GM06990 (cell line): ENCODE results near the gene CDC5L.

Experiments
- DNase-seq: peaks from one replicate; pipeline ENCODE4 v3.0.0-alpha.2; 2011; ENCODE audit not compliant: insufficient read length; ENCODE audit errors: extremely low read depth
- H3K27me3 ChIP-seq: replicated peaks from 2 replicates; pipeline ENCODE4 v1.6.0; 2011; ENCODE audit warnings: low read length; ENCODE audit not compliant: control insufficient read depth, insufficient read depth
- H3K36me3 ChIP-seq: 2 replicates; pipeline ENCODE4 v1.5.1; 2011; ENCODE audit warnings: low read length; ENCODE audit not compliant: control insufficient read depth, insufficient read depth
- H3K4me3 ChIP-seq: replicated peaks from 2 replicates; pipeline ENCODE4 v1.5.1; 2011; ENCODE audit warnings: low read depth, mild to moderate bottlenecking, control low read depth, low read length
- CTCF ChIP-seq: IDR thresholded peaks from 2 replicates; pipeline ENCODE4 v1.5.1; 2011; ENCODE audit warnings: low read length, control low read depth, mild to moderate bottlenecking, inconsistent platforms; ENCODE audit not compliant: insufficient read depth, poor library complexity, severe bottlenecking

CDC5L gene

DNA sequence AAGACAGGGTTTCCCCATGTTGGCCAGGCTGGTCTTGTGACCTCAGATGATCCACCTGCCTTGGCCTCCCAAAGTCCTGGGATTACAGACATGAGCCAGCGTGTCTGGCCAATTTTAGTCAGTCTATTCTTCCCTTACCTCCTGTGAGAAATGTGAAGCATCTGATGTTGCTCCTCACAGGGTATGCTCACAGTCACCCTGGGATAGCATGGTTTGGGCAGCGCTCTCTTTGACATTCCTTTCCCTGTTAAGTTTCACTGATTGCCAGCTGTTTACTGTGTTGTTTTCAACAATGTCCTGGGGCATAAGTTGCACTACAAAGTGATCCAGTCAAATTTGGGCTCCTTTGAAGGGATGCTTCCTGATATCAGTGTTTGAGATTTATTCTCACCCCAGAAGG lies 13.1 kb downstream of the CDC5L start:
- H3K4me3 ChIP-seq = no peak overlapping the region
- DNase-seq = no peak
- no peak for TF ChIP-seq CTCF
- peaks cover 16% of the 10 kb centered on the region for H3K36me3 ChIP-seq
- no peaks in the 10 kb centered on the region for H3K27me3 ChIP-seq

- no peak for DNase-seq
- Histone ChIP-seq H3K4me3 (no peak overlapping the region), H3K36me3 (peaks cover 16% of the 10 kb centered on the region), H3K27me3 (no peaks in the 10 kb centered on the region)
- no peak for TF ChIP-seq CTCF
These were observed 13.6 kb downstream of the CDC5L start for GRCh38 chr6:44401138-44401537.

GRCh38 chr6:44404022-44404714 lies 16.7 kb downstream of the CDC5L start:
- Histone ChIP-seq H3K36me3 (peaks cover 14% of the 10 kb centered on the region), H3K27me3 (no peaks in the 10 kb centered on the region), H3K4me3 (no peak overlapping the region)
- DNase-seq = no peak
- no peak for TF ChIP-seq CTCF

GRCh38 chr6:44404715-44405099 lies 17.2 kb downstream of the CDC5L start:
- no peak for TF ChIP-seq CTCF

DNA sequence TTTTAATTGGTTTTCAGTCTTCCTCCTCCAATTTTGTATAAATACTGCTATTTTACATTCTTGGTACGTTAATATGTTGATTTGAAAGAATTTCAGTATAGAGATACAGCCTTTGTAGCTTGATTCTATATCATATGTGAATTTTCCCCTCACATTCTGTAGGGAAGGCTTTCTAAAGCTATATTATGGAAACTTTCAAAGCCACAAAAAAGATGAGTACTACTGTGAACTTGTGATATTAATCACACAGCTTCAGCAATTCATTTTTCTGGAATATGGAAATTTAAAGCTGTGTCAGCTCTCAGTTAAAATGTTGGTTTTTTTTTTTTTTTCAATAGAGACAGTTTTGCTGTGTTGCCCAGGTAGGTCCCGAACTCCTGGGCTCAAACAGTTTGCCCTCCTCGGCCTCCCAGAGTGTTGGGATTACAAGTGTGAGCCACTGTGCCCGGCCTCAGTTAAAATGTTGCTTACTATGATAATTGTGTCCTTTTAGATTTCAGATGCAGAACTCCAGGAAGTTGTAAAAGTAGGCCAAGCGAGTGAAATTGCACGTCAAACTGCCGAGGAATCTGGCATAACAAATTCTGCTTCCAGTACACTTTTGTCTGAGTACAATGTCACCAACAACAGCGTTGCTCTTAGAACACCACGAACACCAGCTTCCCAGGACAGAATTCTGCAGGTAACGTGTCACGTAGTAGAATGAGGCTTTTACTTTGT lies 20.6 kb downstream of the CDC5L start:
- H3K27me3 ChIP-seq = no peaks in the 10 kb centered on the region
- no peak for TF ChIP-seq CTCF
- H3K36me3 ChIP-seq = peaks cover 13% of the 10 kb centered on the region
- no peak for DNase-seq
- no peak overlapping the region for H3K4me3 ChIP-seq

More at GRCh38 chr6:44404715-44405099, 17.2 kb downstream of the CDC5L start:
- Histone ChIP-seq H3K4me3 (no peak overlapping the region), H3K36me3 (peaks cover 14% of the 10 kb centered on the region), H3K27me3 (no peaks in the 10 kb centered on the region)
- DNase-seq = no peak
